ENCODE data around the gene ASCL2.

ASCL2 gene

GRCh38 chr11:2293984-2294925 is 23.9 kb upstream of the ASCL2 start:
- H2BK12ac ChIP-seq (ENCODE audit: low read length in 2 of 2): no peak overlapping the region
- no peak overlapping the region for H3K9ac ChIP-seq (ENCODE audit: low read length)
- H2BK15ac ChIP-seq (ENCODE audit: low read depth, poor library complexity, severe bottlenecking): no peak overlapping the region
- peaks cover 5% of the 10 kb centered on the region for H3K4me1 ChIP-seq (ENCODE audit: control insufficient read depth, insufficient read depth, low read depth, low read length)
- no peak overlapping the region for H4K8ac ChIP-seq (ENCODE audit: low read length)
- H2AFZ ChIP-seq (ENCODE audit: low read depth, low read length): no peak overlapping the region
- no peak for DNase-seq
- no peak overlapping the region for H3K23ac ChIP-seq (ENCODE audit: low read length in 2 of 2)
- no peak overlapping the region for H3K14ac ChIP-seq (ENCODE audit: low read length in 2 of 2)
- H3K79me1 ChIP-seq (replicated peaks; ENCODE audit: low read length, poor library complexity, severe bottlenecking): no peaks in the 10 kb centered on the region
- no peak overlapping the region for H3K4me2 ChIP-seq (ENCODE audit: low read length, poor library complexity, severe bottlenecking)
- H3K4me3 ChIP-seq (ENCODE audit: insufficient read depth in 1 of 2, low read depth in 1 of 2, low read length in 2 of 2): no peak overlapping the region
- H3K36me3 ChIP-seq (ENCODE audit: control insufficient read depth in 1 of 2, insufficient read depth in 2 of 2, low read depth in 1 of 2, low read length in 2 of 2): no peaks in the 10 kb centered on the region
- H2BK5ac ChIP-seq (ENCODE audit: low read depth, low read length, poor library complexity, severe bottlenecking): no peak overlapping the region
- no peak overlapping the region for H2BK120ac ChIP-seq (ENCODE audit: low read depth, low read length)
- H4K91ac ChIP-seq (ENCODE audit: low read length): no peak overlapping the region
- 85% methylated on average over 27 of the region's 27 CpGs for WGBS
- no peak overlapping the region for H3K18ac ChIP-seq (ENCODE audit: low read depth in 1 of 2, low read length in 2 of 2)
- no peak overlapping the region for H3K27ac ChIP-seq (ENCODE audit: low read length, poor library complexity, severe bottlenecking)
- no peaks in the 10 kb centered on the region for H3K9me3 ChIP-seq (ENCODE audit: control insufficient read depth, low read length)
- H3K4ac ChIP-seq (ENCODE audit: low read depth in 1 of 2, low read length in 2 of 2): no peak overlapping the region
- no peak overlapping the region for H2AK5ac ChIP-seq (ENCODE audit: low read length, severe bottlenecking)
- H3K27me3 ChIP-seq (ENCODE audit: control insufficient read depth in 1 of 2, insufficient read depth in 1 of 2, low read length in 2 of 2): peaks cover 42 to 63% of the 10 kb centered on the region in 2 experiments

- H3K14ac ChIP-seq (ENCODE audit: low read length in 2 of 2): no peak overlapping the region
- no peak overlapping the region for H3K4me3 ChIP-seq (ENCODE audit: insufficient read depth in 1 of 2, low read depth in 1 of 2, low read length in 2 of 2)
- H2BK15ac ChIP-seq (ENCODE audit: low read depth, poor library complexity, severe bottlenecking): no peak overlapping the region
- no peak overlapping the region for H3K23ac ChIP-seq (ENCODE audit: low read length in 2 of 2)
- H2BK12ac ChIP-seq (ENCODE audit: low read length in 2 of 2): no peak overlapping the region
- H3K36me3 ChIP-seq (ENCODE audit: control insufficient read depth in 1 of 2, insufficient read depth in 2 of 2, low read depth in 1 of 2, low read length in 2 of 2): no peaks in the 10 kb centered on the region
- no peak overlapping the region for H2BK5ac ChIP-seq (ENCODE audit: low read depth, low read length, poor library complexity, severe bottlenecking)
- no peak overlapping the region for H2BK120ac ChIP-seq (ENCODE audit: low read depth, low read length)
- no peak overlapping the region for H4K8ac ChIP-seq (ENCODE audit: low read length)
- H3K9ac ChIP-seq (ENCODE audit: low read length): no peak overlapping the region
- DNase-seq: no peak
- peaks cover 5% of the 10 kb centered on the region for H3K4me1 ChIP-seq (ENCODE audit: control insufficient read depth, insufficient read depth, low read depth, low read length)
- H2AFZ ChIP-seq (ENCODE audit: low read depth, low read length): no peak overlapping the region
- WGBS: 88% methylated on average over 20 of the region's 20 CpGs
- peaks cover 43 to 66% of the 10 kb centered on the region in 2 experiments for H3K27me3 ChIP-seq (ENCODE audit: control insufficient read depth in 1 of 2, insufficient read depth in 1 of 2, low read length in 2 of 2)
- H2AK5ac ChIP-seq (ENCODE audit: low read length, severe bottlenecking): no peak overlapping the region
- no peak overlapping the region for H4K91ac ChIP-seq (ENCODE audit: low read length)
- no peak overlapping the region for H3K4ac ChIP-seq (ENCODE audit: low read depth in 1 of 2, low read length in 2 of 2)
- no peak overlapping the region for H3K27ac ChIP-seq (ENCODE audit: low read length, poor library complexity, severe bottlenecking)
- H3K79me1 ChIP-seq (replicated peaks; ENCODE audit: low read length, poor library complexity, severe bottlenecking): no peaks in the 10 kb centered on the region
- no peaks in the 10 kb centered on the region for H3K9me3 ChIP-seq (ENCODE audit: control insufficient read depth, low read length)
- no peak overlapping the region for H3K4me2 ChIP-seq (ENCODE audit: low read length, poor library complexity, severe bottlenecking)
- H3K18ac ChIP-seq (ENCODE audit: low read depth in 1 of 2, low read length in 2 of 2): no peak overlapping the region
These were observed 23.2 kb upstream of the ASCL2 start for GRCh38 chr11:2293531-2293971.

- Histone ChIP-seq H3K14ac (ENCODE audit: low read length in 2 of 2) (no peak overlapping the region), H2BK15ac (ENCODE audit: low read depth, poor library complexity, severe bottlenecking) (no peak overlapping the region), H3K18ac (ENCODE audit: low read depth in 1 of 2, low read length in 2 of 2) (no peak overlapping the region), H4K91ac (ENCODE audit: low read length) (no peak overlapping the region), H3K4me2 (ENCODE audit: low read length, poor library complexity, severe bottlenecking) (no peak overlapping the region), H4K8ac (ENCODE audit: low read length) (no peak overlapping the region), H3K27ac (ENCODE audit: low read length, poor library complexity, severe bottlenecking) (no peak overlapping the region), H3K36me3 (ENCODE audit: control insufficient read depth in 1 of 2, insufficient read depth in 2 of 2, low read depth in 1 of 2, low read length in 2 of 2) (no peaks in the 10 kb centered on the region), H3K79me1 (replicated peaks; ENCODE audit: low read length, poor library complexity, severe bottlenecking) (no peaks in the 10 kb centered on the region), H2AFZ (ENCODE audit: low read depth, low read length) (no peak overlapping the region), H3K9me3 (ENCODE audit: control insufficient read depth, low read length) (no peaks in the 10 kb centered on the region), H3K4me3 (ENCODE audit: insufficient read depth in 1 of 2, low read depth in 1 of 2, low read length in 2 of 2) (no peak overlapping the region), H3K27me3 (ENCODE audit: control insufficient read depth in 1 of 2, insufficient read depth in 1 of 2, low read length in 2 of 2) (peaks cover 55 to 61% of the 10 kb centered on the region in 2 experiments), H2BK12ac (ENCODE audit: low read length in 2 of 2) (no peak overlapping the region), H2BK5ac (ENCODE audit: low read depth, low read length, poor library complexity, severe bottlenecking) (no peak overlapping the region), H2AK5ac (ENCODE audit: low read length, severe bottlenecking) (no peak overlapping the region), H2BK120ac (ENCODE audit: low read depth, low read length) (no peak overlapping the region), H3K9ac (ENCODE audit: low read length) (no peak overlapping the region), H3K4me1 (ENCODE audit: control insufficient read depth, insufficient read depth, low read depth, low read length) (peaks cover 3% of the 10 kb centered on the region), H3K4ac (ENCODE audit: low read depth in 1 of 2, low read length in 2 of 2) (no peak overlapping the region), H3K23ac (ENCODE audit: low read length in 2 of 2) (no peak overlapping the region)
- DNase-seq: no peak
- WGBS: 60% methylated on average over 10 of the region's 10 CpGs
These were observed 20.0 kb upstream of the ASCL2 start for GRCh38 chr11:2290351-2290841.

- Histone ChIP-seq H3K9me3 (ENCODE audit: control insufficient read depth, low read length) (no peaks in the 10 kb centered on the region), H3K27me3 (ENCODE audit: control insufficient read depth in 1 of 2, insufficient read depth in 1 of 2, low read length in 2 of 2) (peaks cover 54 to 60% of the 10 kb centered on the region in 2 experiments), H3K36me3 (ENCODE audit: control insufficient read depth in 1 of 2, insufficient read depth in 2 of 2, low read depth in 1 of 2, low read length in 2 of 2) (no peaks in the 10 kb centered on the region), H2BK5ac (ENCODE audit: low read depth, low read length, poor library complexity, severe bottlenecking) (no peak overlapping the region), H2BK15ac (ENCODE audit: low read depth, poor library complexity, severe bottlenecking) (no peak overlapping the region), H3K4me3 (ENCODE audit: insufficient read depth in 1 of 2, low read depth in 1 of 2, low read length in 2 of 2) (no peak overlapping the region), H3K79me1 (replicated peaks; ENCODE audit: low read length, poor library complexity, severe bottlenecking) (no peaks in the 10 kb centered on the region), H3K4me1 (ENCODE audit: control insufficient read depth, insufficient read depth, low read depth, low read length) (peaks cover 3% of the 10 kb centered on the region), H4K91ac (ENCODE audit: low read length) (no peak overlapping the region), H3K4me2 (ENCODE audit: low read length, poor library complexity, severe bottlenecking) (no peak overlapping the region), H2AK5ac (ENCODE audit: low read length, severe bottlenecking) (no peak overlapping the region), H2BK12ac (ENCODE audit: low read length in 2 of 2) (no peak overlapping the region), H3K9ac (ENCODE audit: low read length) (no peak overlapping the region), H3K14ac (ENCODE audit: low read length in 2 of 2) (no peak overlapping the region), H4K8ac (ENCODE audit: low read length) (no peak overlapping the region), H3K23ac (ENCODE audit: low read length in 2 of 2) (no peak overlapping the region), H3K4ac (ENCODE audit: low read depth in 1 of 2, low read length in 2 of 2) (no peak overlapping the region), H2AFZ (ENCODE audit: low read depth, low read length) (no peak overlapping the region), H3K27ac (ENCODE audit: low read length, poor library complexity, severe bottlenecking) (no peak overlapping the region), H2BK120ac (ENCODE audit: low read depth, low read length) (no peak overlapping the region), H3K18ac (ENCODE audit: low read depth in 1 of 2, low read length in 2 of 2) (no peak overlapping the region)
- 61% methylated on average over 10 of the region's 10 CpGs for WGBS
- no peak for DNase-seq
These were observed 19.5 kb upstream of the ASCL2 start for GRCh38 chr11:2289859-2290258.

Measured in mesenchymal stem cell (in vitro differentiated cells and primary cell).